ENCODE results near the gene SBK2.

DNA sequence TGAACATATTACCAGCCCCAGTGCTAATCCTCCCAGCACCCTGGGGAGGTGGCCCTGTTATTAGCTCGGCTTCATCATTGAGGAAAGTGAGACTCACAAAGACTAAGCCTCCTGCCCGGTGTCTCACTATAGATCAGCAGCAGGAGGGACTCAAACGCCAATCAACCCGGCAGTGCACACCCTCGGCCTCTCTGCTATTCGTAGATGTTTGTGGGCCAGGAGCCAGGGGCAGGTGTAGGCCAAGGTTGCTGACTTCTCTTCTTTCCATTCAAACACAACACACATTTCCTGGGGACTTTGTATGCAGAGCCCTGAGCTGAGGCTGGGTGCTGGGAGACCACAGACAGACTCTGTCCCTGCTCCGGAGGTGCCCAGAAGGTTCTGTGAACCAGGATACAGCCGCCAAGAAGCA is 17.8 kb upstream of the SBK2 start:
- no peak for TF ChIP-seq POLR2A (IDR thresholded peaks at IDR 0.05)
- TF ChIP-seq, protein P1, sequence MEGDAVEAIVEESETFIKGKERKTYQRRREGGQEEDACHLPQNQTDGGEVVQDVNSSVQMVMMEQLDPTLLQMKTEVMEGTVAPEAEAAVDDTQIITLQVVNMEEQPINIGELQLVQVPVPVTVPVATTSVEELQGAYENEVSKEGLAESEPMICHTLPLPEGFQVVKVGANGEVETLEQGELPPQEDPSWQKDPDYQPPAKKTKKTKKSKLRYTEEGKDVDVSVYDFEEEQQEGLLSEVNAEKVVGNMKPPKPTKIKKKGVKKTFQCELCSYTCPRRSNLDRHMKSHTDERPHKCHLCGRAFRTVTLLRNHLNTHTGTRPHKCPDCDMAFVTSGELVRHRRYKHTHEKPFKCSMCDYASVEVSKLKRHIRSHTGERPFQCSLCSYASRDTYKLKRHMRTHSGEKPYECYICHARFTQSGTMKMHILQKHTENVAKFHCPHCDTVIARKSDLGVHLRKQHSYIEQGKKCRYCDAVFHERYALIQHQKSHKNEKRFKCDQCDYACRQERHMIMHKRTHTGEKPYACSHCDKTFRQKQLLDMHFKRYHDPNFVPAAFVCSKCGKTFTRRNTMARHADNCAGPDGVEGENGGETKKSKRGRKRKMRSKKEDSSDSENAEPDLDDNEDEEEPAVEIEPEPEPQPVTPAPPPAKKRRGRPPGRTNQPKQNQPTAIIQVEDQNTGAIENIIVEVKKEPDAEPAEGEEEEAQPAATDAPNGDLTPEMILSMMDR (IDR thresholded peaks at IDR 0.05), result no peak
